Activated CD8-positive, alpha-beta T cell treated with anti-CD3 and anti-CD28 coated beads for 36 hours (primary cell): ENCODE data around the gene ATP2A3. TPM values are rescaled to one million over a fixed set of nuclear protein-coding genes. Genes with fewer than 3 reads are reported as not detected.

Experiments
- ATAC-seq: fragments of 200-7000 bp; cut with Tn5 transposase; one replicate; pipeline ENCODE4 v1.10.0; 2021; ENCODE audit warnings: mild to moderate bottlenecking, moderate library complexity
- CTCF ChIA-PET: fragments of 350-600 bp; sonication (Branson Sonifier 250); formaldehyde crosslinking; loops from one replicate; lab custom pipeline; 2021; ENCODE audit warnings: antibody characterized with exemption; lab: Charles Lee
- POLR2A ChIA-PET: fragments of 350-600 bp; sonication (Branson Sonifier 250); formaldehyde crosslinking; loops from one replicate; lab custom pipeline; 2021; ENCODE audit warnings: antibody characterized with exemption; lab: Charles Lee
- DNase-seq: peaks from one replicate; pipeline ENCODE4 v3.0.0-alpha.2; 2020
- H3K27ac Mint-ChIP-seq: one replicate; pipeline ENCODE4 v1.8.0; 2021; ENCODE audit warnings: mild to moderate bottlenecking, mixed read lengths
- H3K27me3 Mint-ChIP-seq: one replicate; pipeline ENCODE4 v1.8.0; 2021; ENCODE audit warnings: mixed read lengths
- H3K36me3 Mint-ChIP-seq: one replicate; pipeline ENCODE4 v1.8.0; 2021; ENCODE audit warnings: low read depth, mixed read lengths
- H3K4me1 Mint-ChIP-seq: one replicate; pipeline ENCODE4 v1.8.0; 2021; ENCODE audit warnings: low read depth, mixed read lengths
- H3K4me3 Mint-ChIP-seq: one replicate; pipeline ENCODE4 v1.8.0; 2021; ENCODE audit warnings: mild to moderate bottlenecking, moderate library complexity, mixed read lengths
- H3K9me3 Mint-ChIP-seq: one replicate; pipeline ENCODE4 v1.8.0; 2021; ENCODE audit warnings: mixed read lengths
- CTCF ChIP-seq: fragments of 200-600 bp; IDR thresholded peaks from one replicate; pipeline ENCODE4 v1.8.0; 2022; ENCODE audit warnings: antibody characterized with exemption, mild to moderate bottlenecking
- intact Hi-C: fragments of 100-400 bp; cut with micrococcal nuclease; formaldehyde crosslinking; loops from one replicate; pipeline ENCODE4 v1.10.0; 2022
- total RNA-seq, 2 experiments: library from RNA; stranded (reverse); gene quantifications; one replicate each; pipeline ENCODE4 v1.2.3, GENCODE V29; 2021

The ATP2A3 gene
- total RNA-seq, 2 experiments from 2014 or later = 113 to 117 TPM

- intact Hi-C loops = no loop called here
- Mint-ChIP-seq H3K27ac (peak overlapping the region; percentile 61), H3K4me3 (no peak overlapping the region), H3K9me3 (no peaks in the 10 kb centered on the region), H3K36me3 (peaks cover 9% of the 10 kb centered on the region), H3K27me3 (no peaks in the 10 kb centered on the region), H3K4me1 (peaks cover 40% of the 10 kb centered on the region)
- ChIA-PET POLR2A (no interaction called here), CTCF (no interaction called here)
- ATAC-seq (no peak), DNase-seq (no peak)
- no peak for TF ChIP-seq CTCF
Measured at GRCh38 chr17:3955673-3955988, 8.6 kb downstream of the ATP2A3 start.

- TF ChIP-seq CTCF = no peak
- Mint-ChIP-seq H3K27ac (no peak overlapping the region), H3K36me3 (peaks cover 9% of the 10 kb centered on the region), H3K27me3 (no peaks in the 10 kb centered on the region), H3K9me3 (no peaks in the 10 kb centered on the region), H3K4me1 (peaks cover 35% of the 10 kb centered on the region), H3K4me3 (no peak overlapping the region)
- CTCF ChIA-PET = no interaction called here
- ATAC-seq = no peak
- DNase-seq = no peak
- intact Hi-C loops = no loop called here
- POLR2A ChIA-PET = interaction anchor here (1.4 kb wide), 1 partner anchor 10 kb away, joined by 3 read pairs; no protein-coding TSS in a partner anchor
Measured at GRCh38 chr17:3954976-3955672, 9.1 kb downstream of the ATP2A3 start.

- Mint-ChIP-seq H3K27me3 (no peaks in the 10 kb centered on the region), H3K9me3 (no peaks in the 10 kb centered on the region), H3K4me3 (no peak overlapping the region), H3K4me1 (peaks cover 26% of the 10 kb centered on the region), H3K36me3 (peaks cover 16% of the 10 kb centered on the region), H3K27ac (no peak overlapping the region)
- intact Hi-C loops = no loop called here
- POLR2A ChIA-PET = interaction anchor here (1.4 kb wide), 1 partner anchor 9 kb away, joined by 3 read pairs; no protein-coding TSS in a partner anchor
- CTCF ChIA-PET = no interaction called here
- DNase-seq (no peak), ATAC-seq (no peak)
- no peak for TF ChIP-seq CTCF
Measured at GRCh38 chr17:3954086-3954485, 10.2 kb downstream of the ATP2A3 start.

- peaks cover 25% of the 10 kb centered on the region for H3K4me1 Mint-ChIP-seq
- ATAC-seq = no peak
- no peaks in the 10 kb centered on the region for H3K27me3 Mint-ChIP-seq
- no peak overlapping the region for H3K4me3 Mint-ChIP-seq
- no peak for TF ChIP-seq CTCF
- H3K36me3 Mint-ChIP-seq = peaks cover 17% of the 10 kb centered on the region
- no peaks in the 10 kb centered on the region for H3K9me3 Mint-ChIP-seq
- no peak for DNase-seq
- intact Hi-C loops = no loop called here
- ChIA-PET CTCF (interaction anchor here (1.0 to 1.2 kb wide), 2 partner anchors 8 to 107 kb away, joined by 3 read pairs; no protein-coding TSS in a partner anchor), POLR2A (no interaction called here)
- H3K27ac Mint-ChIP-seq = no peak overlapping the region
Measured at GRCh38 chr17:3953542-3953941, 10.7 kb downstream of the ATP2A3 start.

- no peak overlapping the region for H3K27ac Mint-ChIP-seq
- peaks cover 17% of the 10 kb centered on the region for H3K36me3 Mint-ChIP-seq
- DNase-seq = no peak
- ChIA-PET CTCF (interaction anchor here (1.1 kb wide), 1 partner anchor 39 kb away, joined by 3 read pairs; no protein-coding TSS in a partner anchor), POLR2A (interaction anchor here (1.0 kb wide), 1 partner anchor 10 kb away, joined by 5 read pairs; no protein-coding TSS in a partner anchor)
- no peak for ATAC-seq
- H3K27me3 Mint-ChIP-seq = no peaks in the 10 kb centered on the region
- no peak for TF ChIP-seq CTCF
- no peaks in the 10 kb centered on the region for H3K9me3 Mint-ChIP-seq
- H3K4me1 Mint-ChIP-seq = peaks cover 14% of the 10 kb centered on the region
- intact Hi-C loops = no loop called here
- no peak overlapping the region for H3K4me3 Mint-ChIP-seq
Measured at GRCh38 chr17:3952186-3952585, 12.1 kb downstream of the ATP2A3 start.
